MM.1S (cell line): ENCODE measurements around the gene RET.

Experiments
- CTCF ChIP-seq: fragments of 300-600 bp; sonication (generic); IDR thresholded peaks from 2 replicates; pipeline ENCODE4 v1.5.1; 2016; ENCODE audit warnings: antibody characterized with exemption, low read length, mixed read lengths
- EZH2 ChIP-seq: fragments of 300-600 bp; sonication (generic); optimal IDR thresholded peaks from 2 replicates; pipeline ENCODE3; 2017; ENCODE audit warnings: low read depth, mild to moderate bottlenecking, antibody characterized with exemption, low read length, mixed read lengths

GRCh38 chr10:43117777-43118583 is 41.1 kb downstream of the RET start:
- TF ChIP-seq CTCF (no peak), EZH2 (no peak)
